GM04504 (cell line): ENCODE results near the gene KLHL8.

ENCODE experiments used
- DNase-seq: peaks from one replicate; pipeline ENCODE4 v3.0.0-alpha.2; 2012; ENCODE audit warnings: low read depth

Gene KLHL8

DNA sequence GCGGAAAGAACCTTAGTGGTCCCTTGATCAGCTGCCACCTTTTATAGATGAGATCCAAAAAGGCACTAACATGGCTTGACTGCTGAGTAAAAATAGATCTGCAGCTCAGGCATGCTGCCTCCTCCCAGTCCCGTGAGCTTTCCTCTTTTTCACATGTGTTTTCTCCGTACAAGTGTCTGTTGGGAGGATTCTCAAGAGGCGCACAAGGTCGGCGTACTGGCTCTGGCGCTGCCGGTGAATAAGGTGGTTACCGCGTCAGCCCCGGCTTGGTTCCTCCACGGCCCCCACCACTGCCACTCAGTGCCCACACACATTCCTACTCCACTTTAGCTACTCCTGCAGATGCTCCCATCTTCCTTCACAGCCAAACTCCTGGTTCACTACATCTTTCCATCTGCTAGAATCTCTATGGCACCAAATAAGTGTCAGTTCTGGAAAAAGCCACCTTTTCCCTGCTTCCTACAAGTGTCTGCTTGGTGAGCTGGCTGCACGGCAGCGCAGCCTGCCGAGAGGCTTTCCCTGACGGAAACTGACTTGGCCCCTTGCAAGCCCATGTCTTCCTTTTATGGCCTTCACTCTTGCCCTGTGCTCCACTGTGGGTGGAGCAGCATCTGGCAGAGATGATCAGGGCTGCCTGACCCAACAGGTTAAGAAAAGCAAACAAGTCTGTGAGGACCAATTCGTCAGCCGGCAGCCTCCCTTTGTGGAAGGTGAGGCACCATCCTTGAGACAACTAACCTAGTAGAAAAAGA lies 99.8 kb downstream of the KLHL8 start:
- no peak for DNase-seq

DNA sequence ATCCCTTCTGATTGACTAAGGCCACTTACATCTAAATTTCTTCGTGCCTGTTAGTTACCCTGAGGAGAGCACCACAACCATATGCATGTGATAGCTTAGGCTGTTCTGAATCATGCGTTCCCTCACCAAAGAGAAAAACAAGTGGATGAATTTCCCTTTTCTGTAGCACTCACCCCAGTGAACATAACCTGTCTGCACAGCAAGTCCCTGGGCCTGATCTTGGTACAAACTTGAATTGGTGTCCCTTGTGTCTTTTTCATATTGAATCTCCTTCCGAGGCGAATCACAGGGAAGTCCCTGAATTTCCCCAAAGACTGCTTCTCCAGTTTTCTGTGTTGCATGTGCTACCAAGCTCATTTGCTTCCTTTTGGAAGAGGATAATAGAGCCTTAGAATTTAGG lies 100.4 kb downstream of the KLHL8 start:
- DNase-seq, result no peak

DNA sequence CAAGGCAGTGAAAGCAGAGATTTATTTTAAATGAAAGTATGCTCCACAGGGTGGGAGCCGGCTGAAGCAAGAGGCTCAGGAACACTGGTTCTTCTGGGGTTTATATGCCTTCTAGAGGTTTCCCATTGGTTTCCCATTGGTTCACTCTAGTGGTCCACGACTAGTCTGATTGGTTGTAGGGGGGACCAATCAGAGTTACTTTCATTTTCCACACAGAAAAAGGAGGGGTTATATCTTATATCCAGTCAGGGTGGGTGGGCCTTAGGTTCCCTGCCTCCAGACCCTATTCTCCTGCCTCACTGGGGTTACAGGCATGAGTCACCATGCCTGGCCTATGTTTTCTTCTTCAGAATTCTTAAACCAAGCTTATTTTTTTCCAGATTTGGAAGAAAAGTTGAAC lies 101.6 kb downstream of the KLHL8 start:
- no peak for DNase-seq

DNA sequence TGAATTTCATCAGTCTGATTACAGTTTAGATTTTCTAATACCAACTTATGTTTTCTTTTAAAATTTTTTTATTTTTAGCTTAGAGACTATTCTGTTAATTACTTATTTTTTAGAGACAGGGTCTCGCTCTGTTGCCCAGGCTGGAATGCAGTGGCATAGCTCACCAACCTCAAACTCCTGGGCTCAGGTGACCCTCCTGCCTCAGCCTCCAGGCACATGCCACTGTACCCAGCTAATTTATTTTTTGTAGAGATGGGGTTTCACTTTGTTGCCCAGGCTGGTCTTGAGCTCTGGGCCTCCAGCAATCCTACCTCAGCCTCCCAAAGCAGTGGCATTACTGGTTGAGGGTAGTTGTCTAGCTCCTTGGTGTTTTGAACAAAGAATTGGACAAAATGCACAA lies 102.0 kb downstream of the KLHL8 start:
- no peak for DNase-seq

DNA sequence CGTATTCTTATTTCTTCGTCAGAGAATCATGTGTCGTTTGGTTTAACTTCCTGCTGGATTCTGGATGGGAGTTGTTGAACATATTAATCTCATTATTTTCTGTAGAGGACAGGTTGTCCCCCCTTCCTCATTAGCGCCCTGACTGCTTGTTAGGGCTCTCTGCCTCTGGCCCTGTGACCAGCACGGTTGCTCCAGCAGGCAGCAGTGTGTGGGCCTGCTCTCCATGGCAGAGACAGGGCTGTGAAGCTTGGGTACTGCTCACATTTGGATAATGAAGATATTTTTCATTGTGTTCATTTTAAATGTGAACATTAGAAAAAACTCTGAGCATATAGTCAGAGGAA lies 102.7 kb downstream of the KLHL8 start:
- DNase-seq, result no peak

DNA sequence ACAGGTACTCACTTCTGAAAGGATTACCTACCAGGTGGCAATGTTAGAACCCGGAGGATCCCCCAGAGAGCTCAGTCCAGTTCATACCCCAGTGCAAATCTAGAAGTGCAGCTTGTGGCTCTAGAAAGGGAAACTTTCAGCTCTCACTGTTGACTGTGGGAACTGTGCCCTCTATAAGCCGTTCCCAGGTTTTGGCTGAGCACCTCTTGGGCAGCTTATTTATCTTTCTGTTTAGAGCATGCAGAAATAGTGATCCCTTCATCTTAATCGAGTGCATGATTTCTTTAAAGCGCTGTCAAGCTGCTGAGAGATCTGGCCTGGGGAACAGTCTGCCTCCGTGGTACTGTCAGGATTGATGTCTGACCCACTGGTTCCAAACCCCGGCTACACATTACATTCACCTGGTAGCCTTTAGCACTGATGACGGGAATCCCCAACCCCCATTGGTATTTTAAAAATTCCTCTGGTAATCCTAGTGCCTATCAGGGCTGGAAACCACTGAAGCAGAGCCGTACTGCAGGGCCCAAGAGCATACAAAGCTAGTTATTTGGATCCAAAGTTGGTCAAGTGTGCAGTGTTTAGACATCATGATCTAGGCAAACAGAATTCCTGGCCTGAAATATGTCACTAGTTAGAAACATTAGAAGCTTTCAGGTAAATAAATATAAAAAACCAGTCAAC lies 103.2 kb downstream of the KLHL8 start:
- DNase-seq, result no peak

DNA sequence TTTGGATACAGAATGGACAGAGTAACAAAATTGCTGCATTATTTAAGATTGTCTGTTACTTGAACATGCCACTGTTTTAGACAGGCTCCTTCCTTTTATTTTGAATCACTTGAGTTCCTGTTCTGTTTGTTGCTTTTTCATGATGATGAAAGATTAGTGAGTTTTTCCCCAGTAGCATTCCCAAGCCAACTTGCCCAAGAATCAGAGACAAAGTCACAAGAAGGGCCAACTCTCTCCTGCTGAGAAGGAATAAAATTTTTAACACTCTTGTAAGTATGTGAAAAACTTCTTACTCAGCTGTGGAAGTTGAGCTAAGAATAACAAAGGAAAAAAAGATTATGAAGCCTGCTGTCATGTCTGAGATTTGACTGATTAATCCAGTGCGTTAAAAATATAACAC lies 104.2 kb downstream of the KLHL8 start:
- no peak for DNase-seq

DNA sequence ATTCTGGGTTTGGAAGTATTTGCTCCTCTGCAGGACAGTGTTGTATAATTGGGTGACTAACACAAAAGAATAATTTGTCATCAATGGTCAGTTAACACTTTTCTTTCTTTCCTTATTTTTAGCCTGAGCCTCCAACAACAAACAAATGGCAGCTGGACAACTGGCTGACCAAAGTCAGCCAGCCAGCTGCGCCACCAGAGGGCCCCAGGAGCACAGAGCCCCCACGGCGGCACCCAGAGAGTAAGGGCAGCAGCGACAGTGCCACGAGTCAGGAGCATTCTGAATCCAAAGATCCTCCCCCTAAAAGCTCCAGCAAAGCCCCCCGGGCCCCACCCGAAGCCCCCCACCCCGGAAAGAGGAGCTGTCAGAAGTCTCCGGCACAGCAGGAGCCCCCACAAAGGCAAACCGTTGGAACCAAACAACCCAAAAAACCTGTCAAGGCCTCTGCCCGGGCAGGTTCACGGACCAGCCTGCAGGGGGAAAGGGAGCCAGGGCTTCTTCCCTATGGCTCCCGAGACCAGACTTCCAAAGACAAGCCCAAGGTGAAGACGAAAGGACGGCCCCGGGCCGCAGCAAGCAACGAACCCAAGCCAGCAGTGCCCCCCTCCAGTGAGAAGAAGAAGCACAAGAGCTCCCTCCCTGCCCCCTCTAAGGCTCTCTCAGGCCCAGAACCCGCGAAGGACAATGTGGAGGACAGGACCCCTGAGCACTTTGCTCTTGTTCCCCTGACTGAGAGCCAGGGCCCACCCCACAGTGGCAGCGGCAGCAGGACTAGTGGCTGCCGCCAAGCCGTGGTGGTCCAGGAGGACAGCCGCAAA lies 106.0 kb downstream of the KLHL8 start:
- DNase-seq, result no peak

DNA sequence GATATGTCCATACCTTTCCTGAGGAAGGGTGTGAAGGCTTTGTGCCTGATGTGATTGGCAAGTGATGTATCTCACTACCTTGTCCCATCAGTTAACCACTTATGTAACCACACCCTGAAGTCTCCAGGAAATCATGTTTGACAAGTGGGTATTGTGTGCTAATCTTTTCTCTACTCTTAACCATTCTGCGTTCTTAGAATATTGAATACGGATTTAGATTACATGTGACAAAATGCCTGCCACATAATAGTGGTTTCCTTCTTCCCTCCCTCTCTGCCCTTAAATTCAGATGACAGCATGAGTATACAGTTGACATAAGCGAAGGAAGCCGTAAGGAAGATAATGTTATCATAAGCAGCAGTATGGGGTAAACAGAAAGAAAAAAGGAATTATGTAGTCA lies 108.4 kb downstream of the KLHL8 start:
- no peak for DNase-seq
